GM12878 (cell line): ENCODE results near the gene TAF4. TPM values are rescaled to one million over a fixed set of nuclear protein-coding genes. Genes with fewer than 3 reads are reported as not detected.

ENCODE experiments used
- ATAC-seq: fragments of 200-7000 bp; cut with Tn5 transposase; 3 replicates; pipeline ENCODE4 v1.9.1; 2020; ENCODE audit warnings: mild to moderate bottlenecking, moderate library complexity
- BruUV-seq: library from RNA; stranded (reverse); fragments of 400-500 nt; replicated peaks from 2 replicates; lab custom pipeline; 2021; lab: Mats Ljungman, UMichigan
- CTCF ChIA-PET: fragments of 300-600 bp; sonication (Branson Sonifier 250); formaldehyde crosslinking; extraction: SDS; loops from one replicate; lab custom pipeline; 2021; ENCODE audit warnings: inconsistent platforms; lab: Yijun Ruan, JAX
- POLR2A ChIA-PET: fragments of 350-600 bp; formaldehyde crosslinking; extraction: SDS; loops from one replicate; lab custom pipeline; 2021; ENCODE audit warnings: inconsistent platforms; lab: Charles Lee
- RAD21 ChIA-PET: fragments of 300-600 bp; sonication (Branson Sonifier 250); formaldehyde crosslinking; loops from one replicate; lab custom pipeline; 2023; ENCODE audit warnings: antibody characterized with exemption; ENCODE audit not compliant: unreplicated experiment; lab: Charles Lee
- SMC1A ChIA-PET: fragments of 300-600 bp; sonication (Branson Sonifier 250); formaldehyde crosslinking; loops from one replicate; lab custom pipeline; 2023; ENCODE audit not compliant: unreplicated experiment, uncharacterized antibody; lab: Charles Lee
- DNase-seq: peaks from one replicate; pipeline ENCODE4 v3.0.0-alpha.2; 2011; ENCODE audit warnings: low read depth, low spot score
- FAIRE-seq: peaks from 3 replicates; lab custom pipeline; 2011; peaks lifted over from hg19 to GRCh38; lab: Jason Lieb, UNC
- H2AFZ ChIP-seq: 2 replicates; pipeline ENCODE4 v1.6.0; 2011; ENCODE audit warnings: low read depth, low read length, control low read depth; ENCODE audit not compliant: control insufficient read depth
- H3K27ac ChIP-seq: 2 replicates; pipeline ENCODE4 v1.5.1; 2011; ENCODE audit warnings: control low read depth; ENCODE audit not compliant: control insufficient read depth, insufficient read depth
- H3K27me3 ChIP-seq, 2 experiments: replicated peaks in 1 of 2; 2 replicates each; pipeline versions ENCODE4 v1.6.0 to v1.6.1; 2011; ENCODE audit warnings: low read length in 1 of 2; ENCODE audit not compliant: control insufficient read depth in 2 of 2, insufficient read depth in 2 of 2
- H3K36me3 ChIP-seq, 2 experiments: 2 replicates each; pipeline ENCODE4 v1.5.1; 2011; ENCODE audit warnings: low read length in 1 of 2; ENCODE audit not compliant: control insufficient read depth in 2 of 2, insufficient read depth in 2 of 2
- H3K4me1 ChIP-seq: 2 replicates; pipeline ENCODE4 v1.6.1; 2011; ENCODE audit warnings: mild to moderate bottlenecking, low read length, moderate library complexity, mixed read lengths; ENCODE audit not compliant: control insufficient read depth, insufficient read depth
- H3K4me2 ChIP-seq: 2 replicates; pipeline ENCODE4 v1.6.0; 2011; ENCODE audit warnings: control low read depth; ENCODE audit not compliant: control insufficient read depth, insufficient read depth
- H3K4me3 ChIP-seq: fragments of 200-600 bp; sonication (generic); 2 replicates; pipeline ENCODE4 v1.5.1; 2016
- H3K79me2 ChIP-seq: 2 replicates; pipeline ENCODE4 v1.6.0; 2011; ENCODE audit warnings: low read length; ENCODE audit not compliant: control insufficient read depth, insufficient read depth
- H3K9ac ChIP-seq: 2 replicates; pipeline ENCODE4 v1.8.0; 2011; ENCODE audit warnings: low read length, control low read depth, mixed read lengths; ENCODE audit not compliant: control insufficient read depth, insufficient read depth
- H3K9me3 ChIP-seq: replicated peaks from 3 replicates; pipeline ENCODE4 v1.5.1; 2011; ENCODE audit warnings: mild to moderate bottlenecking, low read length; ENCODE audit not compliant: control insufficient read depth, insufficient read depth
- H4K20me1 ChIP-seq: 2 replicates; pipeline ENCODE4 v1.6.0; 2011; ENCODE audit not compliant: control insufficient read depth, insufficient read depth
- ASH2L ChIP-seq: fragments of 300-600, 200-600 bp; sonication (generic); IDR thresholded peaks from 2 replicates; pipeline ENCODE4 v1.6.1; 2017; ENCODE audit warnings: low read depth, mild to moderate bottlenecking, borderline replicate concordance
- ATF7 ChIP-seq: fragments of 450-650 bp; IDR thresholded peaks from 2 replicates; pipeline ENCODE4 v1.6.1; 2016; ENCODE audit warnings: low read depth, mild to moderate bottlenecking
- HCFC1 ChIP-seq: fragments of 150-350 bp; IDR thresholded peaks from 2 replicates; pipeline ENCODE4 v1.6.1; 2014; ENCODE audit warnings: low read length
- JUND ChIP-seq: IDR thresholded peaks from 2 replicates; pipeline ENCODE4 v1.6.1; 2012; ENCODE audit warnings: low read depth, mild to moderate bottlenecking, low read length, improper control_type of control experiment, moderate library complexity
- NFIC ChIP-seq: IDR thresholded peaks from 2 replicates; pipeline ENCODE4 v1.6.1; 2012; ENCODE audit warnings: low read depth, mild to moderate bottlenecking, inconsistent platforms, low read length, moderate library complexity
- RFX5 ChIP-seq: IDR thresholded peaks from 2 replicates; pipeline ENCODE4 v1.6.1; 2011; ENCODE audit warnings: low read depth, low read length, improper control_type of control experiment
- SIX5 ChIP-seq: IDR thresholded peaks from 2 replicates; pipeline ENCODE4 v1.6.1; 2011; ENCODE audit warnings: mild to moderate bottlenecking, low read depth, low read length, moderate library complexity; ENCODE audit not compliant: severe bottlenecking
- SP1 ChIP-seq: IDR thresholded peaks from one replicate; pipeline ENCODE4 v1.6.1; 2011; ENCODE audit warnings: low read depth, low read length
- ZBED1 ChIP-seq: IDR thresholded peaks from 2 replicates; pipeline ENCODE4 v1.6.1; 2016; ENCODE audit warnings: borderline replicate concordance
- ZNF622 ChIP-seq: fragments of 450-650 bp; IDR thresholded peaks from 2 replicates; pipeline ENCODE4 v1.6.1; 2017; ENCODE audit warnings: mild to moderate bottlenecking, inconsistent platforms
- WGBS: methylation state at CpG from one replicate; pipeline ENCODE4 v1.1.6; 2016; ENCODE audit warnings: low lambda C conversion rate; ENCODE audit not compliant: insufficient replicate concordance, insufficient coverage; ENCODE audit errors: missing lambda C conversion rate; 5-methylcytosine and 5-hydroxymethylcytosine counted together
- in situ Hi-C: fragments of 300-500 bp; cut with MboI; formaldehyde crosslinking; loops from 9 replicates; pipeline ENCODE4 v1.14.3; 2018; ENCODE audit warnings: mixed read lengths
- intact Hi-C: fragments of 100-400 bp; cut with micrococcal nuclease; formaldehyde crosslinking; loops from one replicate; pipeline ENCODE4 v1.14.2; 2022; ENCODE audit not compliant: unreplicated experiment
- polyA plus RNA-seq, 11 experiments: library from polyadenylated mRNA; depleted of rRNA in 4 of 11; unstranded in 6 of 11; stranded (reverse) in 5 of 11; fragments of >200 nt; fragmentation: Nextera tagmentation in 4 of 11; fragmentation: Illumina TruSeq in 1 of 11; extraction: Ambion mirVana in 4 of 11; extraction: Trizol in 1 of 11; gene quantifications; 1 replicate in 1 of 11; 2 replicates in 10 of 11; pipeline versions ENCODE4 v1.2.1 to v1.2.3, GENCODE V29; 2011 to 2016; ENCODE audit warnings: inconsistent platforms in 2 of 11, missing spikeins in 2 of 11, low read depth in 1 of 11
- total RNA-seq, 4 experiments: library from RNA; depleted of rRNA in 3 of 4; stranded (reverse); fragments of >200 nt in 3 of 4; fragmentation: Illumina TruSeq in 1 of 4; extraction: Trizol in 1 of 4; gene quantifications; 2 replicates each; pipeline versions ENCODE4 v1.2.1 to v1.2.3, GENCODE V29; 2013 to 2021
- TF ChIP-seq, protein P1 (sequence below): IDR thresholded peaks from 2 replicates; pipeline ENCODE4 v1.6.1; 2011; ENCODE audit warnings: borderline replicate concordance, low read depth, mild to moderate bottlenecking, moderate library complexity, low read length; ENCODE audit not compliant: insufficient read depth, poor library complexity, severe bottlenecking
- TF ChIP-seq, protein P2 (sequence below): fragments of 450-650 bp; IDR thresholded peaks from 2 replicates; pipeline ENCODE4 v1.6.1; 2017; ENCODE audit warnings: mild to moderate bottlenecking, low read depth, inconsistent platforms; ENCODE audit not compliant: poor library complexity, severe bottlenecking
- TF ChIP-seq, protein P3 (sequence below): fragments of 150-350 bp; IDR thresholded peaks from 2 replicates; pipeline ENCODE4 v1.6.1; 2014; ENCODE audit warnings: mild to moderate bottlenecking, low read depth, low read length
- TF ChIP-seq, protein P4 (sequence below): fragments of 450-650 bp; IDR thresholded peaks from 2 replicates; pipeline ENCODE4 v1.6.1; 2016; ENCODE audit warnings: mild to moderate bottlenecking

Gene TAF4
- total and polyA plus RNA-seq, 10 of the 15 experiments (the other 5 are each of a cell fraction or from before 2014, with no cell fraction given), result 0.39 to 16.9 (median 3.4) TPM

DNA sequence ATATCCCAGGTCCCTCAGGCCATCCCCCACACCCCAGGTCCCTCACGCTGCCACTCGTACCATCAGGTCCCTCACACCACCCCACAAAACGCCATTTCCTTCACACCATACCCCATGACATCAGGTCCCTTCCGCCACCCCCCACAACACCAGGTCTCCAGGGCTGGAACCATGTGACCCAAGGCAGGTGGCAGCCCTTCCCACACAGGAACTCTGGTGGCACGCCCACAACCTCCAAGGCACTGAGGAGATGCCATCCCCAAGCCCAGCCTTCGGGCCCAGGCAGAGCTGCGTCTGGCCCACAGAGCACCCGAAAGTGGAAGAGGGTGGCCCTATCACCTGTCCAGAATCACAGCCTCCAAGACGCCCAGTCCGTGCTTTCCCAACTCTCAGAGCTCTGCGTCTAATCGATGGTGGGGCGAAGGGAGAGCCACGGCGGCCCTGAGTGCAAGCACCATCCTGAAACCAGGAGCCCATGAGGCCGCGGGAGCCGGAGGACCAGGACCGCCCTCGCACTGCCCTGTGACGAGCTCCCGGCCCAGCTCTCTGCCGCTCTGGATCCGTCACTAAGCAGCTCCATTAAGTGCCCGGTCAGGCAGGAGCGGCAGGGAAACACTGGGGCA lies 12.7 kb downstream of the TAF4 start:
- Histone ChIP-seq H3K9ac (no peak overlapping the region), H3K4me2 (no peak overlapping the region), H3K79me2 (peaks cover 10% of the 10 kb centered on the region), H3K4me3 (no peak overlapping the region), H2AFZ (no peak overlapping the region), H3K4me1 (no peaks in the 10 kb centered on the region), H3K36me3 (peaks cover 0 to 6% of the 10 kb centered on the region in 2 experiments; a peak in 2 of 4 replicates), H3K9me3 (no peaks in the 10 kb centered on the region; the same call in 2 of the 3 replicates), H4K20me1 (no peaks in the 10 kb centered on the region), H3K27ac (no peak overlapping the region), H3K27me3 (no peaks in the 10 kb centered on the region)
- DNase-seq, result no peak
- RAD21 ChIA-PET, result no interaction called here
- CTCF ChIA-PET, result no interaction called here
- intact Hi-C loops (no loop called here), in situ Hi-C loops (no loop called here)
- no TSS peak for BruUV-seq
- POLR2A ChIA-PET, result no interaction called here
- SMC1A ChIA-PET, result no interaction called here
- no peak for ATAC-seq
- 94% methylated on average over 24 of the region's 26 CpGs for WGBS
- FAIRE-seq, result no peak
- TF ChIP-seq, protein P1, sequence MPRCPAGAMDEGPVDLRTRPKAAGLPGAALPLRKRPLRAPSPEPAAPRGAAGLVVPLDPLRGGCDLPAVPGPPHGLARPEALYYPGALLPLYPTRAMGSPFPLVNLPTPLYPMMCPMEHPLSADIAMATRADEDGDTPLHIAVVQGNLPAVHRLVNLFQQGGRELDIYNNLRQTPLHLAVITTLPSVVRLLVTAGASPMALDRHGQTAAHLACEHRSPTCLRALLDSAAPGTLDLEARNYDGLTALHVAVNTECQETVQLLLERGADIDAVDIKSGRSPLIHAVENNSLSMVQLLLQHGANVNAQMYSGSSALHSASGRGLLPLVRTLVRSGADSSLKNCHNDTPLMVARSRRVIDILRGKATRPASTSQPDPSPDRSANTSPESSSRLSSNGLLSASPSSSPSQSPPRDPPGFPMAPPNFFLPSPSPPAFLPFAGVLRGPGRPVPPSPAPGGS, result no peak
- TF ChIP-seq ATF7 (no peak), RFX5 (no peak), SP1 (no peak), HCFC1 (no peak), ASH2L (no peak), SIX5 (no peak), ZNF622 (no peak), NFIC (no peak), JUND (no peak), ZBED1 (no peak)
- TF ChIP-seq, protein P2, sequence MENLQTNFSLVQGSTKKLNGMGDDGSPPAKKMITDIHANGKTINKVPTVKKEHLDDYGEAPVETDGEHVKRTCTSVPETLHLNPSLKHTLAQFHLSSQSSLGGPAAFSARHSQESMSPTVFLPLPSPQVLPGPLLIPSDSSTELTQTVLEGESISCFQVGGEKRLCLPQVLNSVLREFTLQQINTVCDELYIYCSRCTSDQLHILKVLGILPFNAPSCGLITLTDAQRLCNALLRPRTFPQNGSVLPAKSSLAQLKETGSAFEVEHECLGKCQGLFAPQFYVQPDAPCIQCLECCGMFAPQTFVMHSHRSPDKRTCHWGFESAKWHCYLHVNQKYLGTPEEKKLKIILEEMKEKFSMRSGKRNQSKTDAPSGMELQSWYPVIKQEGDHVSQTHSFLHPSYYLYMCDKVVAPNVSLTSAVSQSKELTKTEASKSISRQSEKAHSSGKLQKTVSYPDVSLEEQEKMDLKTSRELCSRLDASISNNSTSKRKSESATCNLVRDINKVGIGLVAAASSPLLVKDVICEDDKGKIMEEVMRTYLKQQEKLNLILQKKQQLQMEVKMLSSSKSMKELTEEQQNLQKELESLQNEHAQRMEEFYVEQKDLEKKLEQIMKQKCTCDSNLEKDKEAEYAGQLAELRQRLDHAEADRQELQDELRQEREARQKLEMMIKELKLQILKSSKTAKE, result no peak
- TF ChIP-seq, protein P3, sequence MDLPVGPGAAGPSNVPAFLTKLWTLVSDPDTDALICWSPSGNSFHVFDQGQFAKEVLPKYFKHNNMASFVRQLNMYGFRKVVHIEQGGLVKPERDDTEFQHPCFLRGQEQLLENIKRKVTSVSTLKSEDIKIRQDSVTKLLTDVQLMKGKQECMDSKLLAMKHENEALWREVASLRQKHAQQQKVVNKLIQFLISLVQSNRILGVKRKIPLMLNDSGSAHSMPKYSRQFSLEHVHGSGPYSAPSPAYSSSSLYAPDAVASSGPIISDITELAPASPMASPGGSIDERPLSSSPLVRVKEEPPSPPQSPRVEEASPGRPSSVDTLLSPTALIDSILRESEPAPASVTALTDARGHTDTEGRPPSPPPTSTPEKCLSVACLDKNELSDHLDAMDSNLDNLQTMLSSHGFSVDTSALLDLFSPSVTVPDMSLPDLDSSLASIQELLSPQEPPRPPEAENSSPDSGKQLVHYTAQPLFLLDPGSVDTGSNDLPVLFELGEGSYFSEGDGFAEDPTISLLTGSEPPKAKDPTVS, result no peak
- TF ChIP-seq, protein P4, sequence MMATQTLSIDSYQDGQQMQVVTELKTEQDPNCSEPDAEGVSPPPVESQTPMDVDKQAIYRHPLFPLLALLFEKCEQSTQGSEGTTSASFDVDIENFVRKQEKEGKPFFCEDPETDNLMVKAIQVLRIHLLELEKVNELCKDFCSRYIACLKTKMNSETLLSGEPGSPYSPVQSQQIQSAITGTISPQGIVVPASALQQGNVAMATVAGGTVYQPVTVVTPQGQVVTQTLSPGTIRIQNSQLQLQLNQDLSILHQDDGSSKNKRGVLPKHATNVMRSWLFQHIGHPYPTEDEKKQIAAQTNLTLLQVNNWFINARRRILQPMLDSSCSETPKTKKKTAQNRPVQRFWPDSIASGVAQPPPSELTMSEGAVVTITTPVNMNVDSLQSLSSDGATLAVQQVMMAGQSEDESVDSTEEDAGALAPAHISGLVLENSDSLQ, result no peak
